SIG-M5 treated with dmso at 0.1 percent for 504 hours (cell line): ENCODE measurements around the gene RELB.
A peak's percentile ranks its signal among the peaks of the same experiment; 100 is the strongest.

Experiments
- DNase-seq: peaks from one replicate; lab custom pipeline; 2025; ENCODE audit not compliant: unreplicated experiment; lab: John Stamatoyannopoulos, UW

Gene RELB

DNA sequence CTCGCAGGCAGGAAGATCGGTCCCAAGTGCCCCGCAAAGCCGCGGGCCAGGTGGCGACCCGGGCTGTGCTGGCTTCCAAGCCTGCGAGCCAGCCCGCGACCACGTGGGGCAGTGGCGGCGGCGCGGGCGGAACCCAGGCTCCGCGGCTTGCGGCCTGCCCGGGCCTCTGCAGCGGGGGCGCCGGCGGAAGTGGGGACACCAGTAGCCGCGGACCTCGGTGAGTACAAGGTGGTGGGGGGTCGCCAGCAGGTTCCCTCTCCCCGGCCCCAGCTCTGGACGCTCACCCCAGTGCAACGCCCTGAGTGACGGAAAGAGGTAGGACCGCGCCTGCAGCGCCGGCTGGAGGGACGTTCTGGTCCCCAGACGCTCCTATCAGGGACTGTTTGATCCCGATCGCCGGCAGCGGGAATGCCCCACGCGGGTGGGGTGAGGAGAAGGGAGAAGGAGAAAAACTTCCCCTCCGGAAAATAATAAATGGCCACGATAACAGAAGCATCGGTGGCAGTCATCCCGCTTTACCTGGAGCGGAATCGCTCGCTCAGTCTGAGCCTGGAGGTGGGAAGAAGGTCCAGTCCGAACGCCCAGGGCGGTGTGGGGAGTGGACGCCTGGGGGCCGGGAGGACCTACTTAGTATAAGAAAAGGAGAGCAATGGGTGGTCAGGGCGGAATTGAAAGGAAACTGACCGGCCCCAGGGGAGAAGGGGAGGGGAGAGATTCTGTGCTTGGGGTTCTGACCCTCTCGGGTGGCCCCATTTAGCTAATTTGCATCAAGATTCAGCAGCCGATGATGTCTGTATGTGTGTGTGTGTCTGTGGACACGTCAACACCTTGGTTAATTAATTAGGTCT lies 78.0 kb downstream of the RELB start, which contains the start of gene GEMIN7:
Gene GEMIN7, plus strand, starts transcription at position 198 of the 848 bp plus-strand sequence. CDS start 10,855 bp downstream, outside the sequence.
- DNase-seq, result peak; percentile 63

DNA sequence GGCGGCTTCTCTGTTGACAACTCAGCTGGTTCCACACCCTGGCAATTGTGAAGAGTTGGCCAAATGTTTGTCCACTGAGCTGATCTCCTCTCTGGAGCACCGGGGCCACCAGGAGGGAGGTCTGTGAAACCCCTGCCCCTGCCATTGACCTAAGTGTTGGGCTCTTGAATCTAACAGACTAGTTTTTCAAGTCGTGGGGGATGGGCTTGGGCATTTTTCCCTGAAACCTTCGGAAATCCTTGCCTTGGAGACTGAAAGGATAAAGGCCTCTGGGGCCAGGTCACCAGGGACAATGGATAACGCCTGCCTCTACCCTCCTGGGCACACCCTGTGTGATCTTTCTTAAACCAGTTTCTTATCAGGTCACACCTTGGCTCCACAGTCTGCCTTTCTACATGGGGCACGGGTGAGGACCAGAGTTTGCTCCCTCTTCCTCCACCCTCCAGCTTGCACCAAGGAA lies 78.7 kb downstream of the RELB start:
- DNase-seq, result no peak

- no peak for DNase-seq
These were observed 80.9 kb downstream of the RELB start for GRCh38 chr19:45082170-45082569.

DNA sequence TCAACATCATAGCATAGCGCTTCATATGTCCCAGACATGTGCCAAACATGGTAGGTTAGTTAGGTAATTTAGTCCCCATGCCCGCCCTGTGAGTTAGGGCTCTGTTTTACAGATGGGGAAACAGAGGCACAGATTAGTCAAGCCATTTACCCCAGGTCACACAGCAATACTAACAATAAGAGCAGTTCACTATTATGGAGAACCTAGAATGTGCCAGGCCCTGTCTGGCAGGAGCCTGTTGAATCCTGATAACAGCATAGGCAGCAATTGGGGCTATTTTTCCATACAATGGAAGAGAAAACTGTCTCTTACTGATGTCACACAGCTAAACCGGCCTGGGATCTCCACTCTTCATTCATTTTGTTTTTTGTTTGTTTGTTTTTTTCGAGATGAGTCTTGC lies 85.2 kb downstream of the RELB start:
- no peak for DNase-seq

GRCh38 chr19:45087531-45087930 lies 86.3 kb downstream of the RELB start:
- peak; percentile 61 for DNase-seq
